Measurements from ENCODE around the gene KLHL12.
"Not testable (repeated sequence)": the region's sequence is repeated elsewhere in the genome, so short reads cannot be mapped to it uniquely, and the experiment has no call there.

The KLHL12 gene

DNA sequence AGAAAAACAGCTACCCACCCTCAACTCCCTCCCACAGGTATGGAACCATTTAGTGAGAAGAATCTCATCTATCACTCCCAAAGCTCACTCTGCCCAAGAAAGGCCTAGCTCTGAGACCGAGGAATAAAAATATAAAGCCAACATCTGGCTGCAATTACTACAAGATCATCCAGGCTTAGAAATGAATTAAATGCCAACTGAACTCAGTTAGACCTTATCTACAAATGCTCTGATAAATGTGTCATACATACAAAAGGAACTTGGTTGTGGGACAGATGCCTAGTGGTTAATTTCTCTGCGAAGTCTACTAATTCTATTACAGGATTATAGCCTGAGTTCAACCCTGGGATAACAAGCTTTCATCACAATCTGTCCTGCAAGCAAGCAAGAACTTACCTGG is 24.4 kb upstream of the KLHL12 start:
- DNase-seq (ENCODE audit: low read depth in 2 of 2): no peak

DNA sequence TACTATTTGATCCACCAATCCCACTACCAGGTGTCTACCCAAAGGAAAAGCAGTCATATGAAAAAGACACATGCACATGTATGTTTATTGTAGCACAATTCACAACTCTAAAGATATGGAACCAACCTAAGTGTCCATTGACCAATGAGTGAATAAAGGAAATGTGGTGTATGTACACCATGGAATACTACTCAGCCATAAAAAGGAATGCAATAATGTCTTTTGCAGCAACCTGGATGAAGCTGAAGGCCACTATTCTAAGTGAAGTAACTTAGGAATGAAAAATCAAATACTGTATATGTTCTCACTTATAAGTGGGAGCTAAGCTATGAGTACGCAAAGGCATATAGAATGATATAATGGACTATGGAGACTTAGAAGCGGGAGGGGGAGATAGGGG is 18.4 kb upstream of the KLHL12 start:
- DNase-seq (ENCODE audit: low read depth in 2 of 2): no peak

GRCh38 chr1:202944438-202944921 is 17.4 kb upstream of the KLHL12 start:
- no peak for DNase-seq (ENCODE audit: low read depth in 2 of 2)

DNA sequence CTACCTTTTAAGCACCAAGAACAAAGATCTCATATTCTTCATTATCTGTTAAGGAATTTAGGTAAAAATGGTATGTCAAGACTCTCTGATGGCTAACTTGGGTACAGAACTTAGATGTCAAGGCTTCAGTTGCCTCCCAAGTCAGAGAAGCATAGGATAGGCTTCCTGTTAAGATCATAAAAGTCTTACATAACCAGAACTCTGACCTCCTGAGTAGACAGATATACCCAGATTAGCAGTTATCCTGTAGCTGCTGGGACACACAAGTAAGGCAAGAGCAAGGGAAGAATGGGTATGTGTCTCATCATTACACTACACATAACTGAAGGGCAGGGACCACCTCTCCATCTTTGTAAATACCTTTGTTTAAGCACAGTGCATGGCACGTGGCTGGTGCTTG is 15.4 kb upstream of the KLHL12 start:
- no peak for DNase-seq (ENCODE audit: low read depth in 2 of 2)

DNA sequence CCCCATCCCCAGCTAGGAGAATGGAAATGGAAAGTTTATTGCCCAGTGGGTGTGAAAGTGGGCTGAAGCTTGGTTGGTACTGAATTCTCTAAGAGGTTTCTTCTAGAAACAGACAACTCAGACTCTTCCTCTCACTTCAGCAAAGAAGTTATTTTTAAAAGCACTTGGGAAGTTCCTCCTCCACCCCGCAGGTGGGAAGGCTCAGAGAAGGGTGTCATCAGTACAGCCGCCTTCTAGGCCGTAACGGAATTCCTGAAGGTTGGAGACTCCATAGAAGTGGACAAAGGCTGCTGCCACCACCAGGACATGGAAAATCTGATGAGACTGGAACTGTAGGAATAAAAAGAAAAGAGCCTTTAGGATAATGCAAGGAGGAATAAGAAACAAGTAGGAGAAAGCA is 14.3 kb upstream of the KLHL12 start:
- DNase-seq (ENCODE audit: low read depth in 2 of 2): no peak

GRCh38 chr1:202940561-202940960 is 13.5 kb upstream of the KLHL12 start:
- DNase-seq (ENCODE audit: low read depth in 2 of 2): no peak

- DNase-seq (ENCODE audit: low read depth in 2 of 2): no peak
These were observed 11.4 kb upstream of the KLHL12 start for GRCh38 chr1:202938287-202938925.

GRCh38 chr1:202936409-202936808 is 9.4 kb upstream of the KLHL12 start:
- DNase-seq (ENCODE audit: low read depth in 2 of 2): not testable (repeated sequence)

DNA sequence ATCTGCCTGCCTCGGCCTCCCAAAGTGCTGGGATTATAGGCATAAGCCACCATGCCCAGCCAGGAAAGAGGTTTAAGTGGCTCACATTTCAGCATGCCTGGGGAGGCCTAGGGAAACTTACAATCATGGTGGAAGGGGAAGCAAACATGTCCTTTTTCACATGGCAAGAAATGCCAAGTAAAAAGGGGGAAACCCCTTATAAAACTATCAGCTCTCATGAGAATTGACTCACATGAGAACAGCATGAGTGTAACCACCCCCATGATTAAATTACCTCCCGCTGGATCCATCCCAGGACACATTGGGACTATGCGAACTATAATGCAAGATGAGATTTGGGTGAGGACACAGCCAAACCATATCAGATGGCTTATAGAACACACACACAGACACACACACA is 8.8 kb upstream of the KLHL12 start:
- DNase-seq (ENCODE audit: low read depth in 2 of 2): no peak

DNA sequence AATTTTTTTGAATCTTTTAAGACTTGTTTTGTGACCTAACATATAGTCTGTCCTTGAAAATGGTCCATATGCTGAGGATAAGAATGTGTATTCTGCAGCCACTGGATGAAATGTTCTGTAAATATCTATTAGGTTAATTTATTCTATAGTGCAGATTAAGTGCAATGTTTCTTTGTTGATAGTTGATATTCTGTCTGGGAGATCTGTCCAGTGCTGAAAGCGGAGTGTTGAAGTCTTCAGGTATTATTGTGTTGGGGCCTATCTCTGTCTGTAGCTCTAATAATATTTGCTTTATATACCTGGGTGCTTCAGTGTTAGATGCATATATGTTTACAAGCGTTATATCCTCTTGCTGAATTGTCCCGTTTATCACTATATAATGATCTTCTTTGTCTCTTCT is 7.7 kb upstream of the KLHL12 start:
- no peak for DNase-seq (ENCODE audit: low read depth in 2 of 2)

- DNase-seq (ENCODE audit: low read depth in 2 of 2): no peak
These were observed 5.4 kb upstream of the KLHL12 start for GRCh38 chr1:202932476-202932875.

- DNase-seq (ENCODE audit: low read depth in 2 of 2): no peak
These were observed 3.5 kb downstream of the KLHL12 start for GRCh38 chr1:202923533-202923932.

- DNase-seq (ENCODE audit: low read depth in 2 of 2): no peak
These were observed 7.4 kb downstream of the KLHL12 start for GRCh38 chr1:202919615-202920014.

DNA sequence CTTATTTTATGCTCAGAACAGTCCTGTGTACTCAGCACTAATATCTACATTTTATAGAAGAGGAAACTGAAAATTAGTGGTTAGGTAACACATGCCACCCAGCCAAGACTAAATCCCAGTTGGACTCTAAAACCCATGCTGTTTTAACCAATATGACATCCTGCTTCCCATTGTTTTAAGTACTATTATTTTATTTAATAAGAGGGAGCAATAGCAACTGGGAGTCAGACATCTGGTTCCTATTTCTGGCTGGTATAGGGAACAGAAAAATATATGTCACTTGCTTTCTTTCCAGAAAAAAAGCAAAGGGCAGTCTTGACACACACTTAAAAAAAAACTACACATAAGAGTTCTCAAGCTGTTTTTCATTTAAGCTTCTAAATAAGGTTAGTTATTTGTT is 11.9 kb downstream of the KLHL12 start:
- no peak for DNase-seq (ENCODE audit: low read depth in 2 of 2)

DNA sequence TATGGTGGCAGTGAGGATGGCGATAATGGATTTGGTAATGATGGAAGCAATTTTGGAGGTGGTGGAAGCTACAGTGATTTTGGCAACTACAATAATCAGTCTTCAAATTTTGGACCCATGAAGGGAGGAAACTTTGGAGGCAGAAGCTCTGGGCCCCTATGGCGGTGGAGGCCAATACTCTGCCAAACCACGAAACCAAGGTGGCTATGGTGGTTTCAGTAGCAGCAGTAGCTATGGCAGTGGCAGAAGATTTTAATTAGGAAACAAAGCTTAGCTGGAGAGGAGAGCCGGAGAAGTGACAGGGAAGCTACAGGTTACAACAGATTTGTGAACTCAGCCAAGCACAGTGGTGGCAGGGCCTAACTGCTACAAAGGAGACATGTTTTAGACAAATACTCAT is 14.6 kb downstream of the KLHL12 start:
- DNase-seq (ENCODE audit: low read depth in 2 of 2): not testable (repeated sequence)

- DNase-seq (ENCODE audit: low read depth in 2 of 2): no peak
These were observed 17.5 kb downstream of the KLHL12 start for GRCh38 chr1:202909494-202909893.

DNA sequence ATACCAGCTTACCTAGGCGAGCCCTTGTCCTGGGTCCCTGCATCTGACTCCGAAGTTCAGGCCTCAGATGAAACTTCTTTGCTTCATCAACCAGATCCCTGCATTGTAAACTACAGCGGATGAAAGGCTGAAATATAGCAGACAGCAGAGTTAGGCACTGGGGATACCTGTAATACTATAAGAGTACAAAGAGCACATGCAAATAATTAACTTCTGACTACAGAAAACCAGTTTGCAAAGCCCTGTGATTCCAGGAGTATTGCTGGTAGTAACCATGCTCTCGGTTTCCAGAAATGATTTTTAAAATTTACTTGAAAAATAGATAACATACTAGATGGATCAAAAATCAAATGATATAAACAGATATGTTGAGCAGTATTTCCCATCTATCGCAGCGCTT is 18.0 kb downstream of the KLHL12 start:
- no peak for DNase-seq (ENCODE audit: low read depth in 2 of 2)

DNA sequence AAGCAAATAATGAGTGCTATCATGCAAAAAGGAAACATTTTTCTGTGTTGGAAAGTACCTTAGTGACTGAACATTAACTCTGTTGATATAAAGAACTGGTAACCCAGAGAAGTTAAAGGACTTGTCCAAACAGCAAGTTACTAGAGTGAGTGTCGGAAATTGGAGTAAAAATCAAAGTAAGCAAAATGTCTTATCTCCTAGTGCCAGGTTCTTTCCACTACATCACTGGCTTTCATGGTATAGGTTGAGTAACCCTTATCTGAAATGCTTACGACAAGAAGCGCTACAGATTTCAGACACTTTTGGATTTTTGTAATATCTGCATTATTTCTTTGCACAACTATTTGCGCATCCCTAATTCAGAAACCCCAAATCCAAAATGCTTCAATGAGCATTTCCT is 21.7 kb downstream of the KLHL12 start:
- no peak for DNase-seq (ENCODE audit: low read depth in 2 of 2)

DNA sequence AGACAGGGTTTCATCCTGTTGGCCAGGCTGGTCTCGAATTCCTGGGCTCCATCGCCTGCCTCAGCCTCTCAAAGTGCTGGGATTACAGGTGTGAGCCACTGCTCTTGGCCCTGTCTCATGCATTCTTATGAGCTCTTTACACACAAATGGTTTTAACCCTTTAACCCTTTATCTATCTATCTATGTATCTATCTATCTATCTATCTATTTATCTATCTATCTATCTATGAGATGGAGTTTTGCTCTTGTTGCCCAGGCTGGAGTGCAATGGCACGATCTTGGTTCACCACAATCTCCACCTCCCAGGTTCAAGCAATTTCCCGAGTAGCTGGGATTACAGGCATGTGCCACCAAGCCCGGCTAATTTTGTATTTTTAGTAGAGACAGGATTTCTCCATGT is 23.2 kb downstream of the KLHL12 start:
- DNase-seq (ENCODE audit: low read depth in 2 of 2): not testable (repeated sequence)

DNA sequence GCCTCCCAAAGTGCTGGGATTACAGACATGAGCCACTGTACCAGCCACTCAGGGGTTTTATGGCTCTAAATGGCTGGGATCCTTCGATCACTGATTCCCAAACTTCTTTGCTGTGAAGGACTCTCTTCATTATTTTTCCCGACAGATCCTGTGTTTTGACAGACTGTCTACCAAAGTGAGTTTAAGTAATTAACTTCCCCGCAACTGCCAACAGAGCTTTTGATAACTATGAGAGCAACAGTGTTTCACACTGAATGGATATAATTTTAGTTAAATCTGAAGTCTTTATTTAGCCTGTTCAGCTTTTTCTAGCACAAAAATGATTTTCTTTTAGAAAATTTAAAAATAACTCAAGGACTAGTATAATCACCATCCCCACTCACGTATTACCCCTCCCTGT is 25.5 kb downstream of the KLHL12 start:
- DNase-seq (ENCODE audit: low read depth in 2 of 2): no peak

- no peak for DNase-seq (ENCODE audit: low read depth in 2 of 2)
These were observed 34.5 kb downstream of the KLHL12 start for GRCh38 chr1:202892501-202892900.

DNA sequence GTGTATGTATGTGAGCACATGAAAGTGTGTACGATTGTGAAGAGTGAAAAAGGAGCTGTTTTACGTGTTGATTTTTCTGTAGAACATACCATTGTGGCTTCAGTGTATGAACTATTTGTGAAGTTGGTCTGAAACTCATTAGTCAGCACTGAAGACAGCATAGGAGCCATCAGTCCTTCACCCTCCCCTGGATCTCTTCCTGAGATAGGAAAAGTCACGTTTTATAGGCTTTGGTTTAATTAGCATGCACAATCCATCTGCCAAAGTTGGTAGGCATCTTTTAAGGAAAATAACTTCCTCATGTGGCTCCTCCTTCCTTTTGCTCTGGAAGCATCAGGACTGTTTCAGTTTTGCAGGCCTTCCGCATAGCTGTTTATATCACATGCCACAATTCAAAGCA is 36.6 kb downstream of the KLHL12 start:
- no peak for DNase-seq (ENCODE audit: low read depth in 2 of 2)

DNA sequence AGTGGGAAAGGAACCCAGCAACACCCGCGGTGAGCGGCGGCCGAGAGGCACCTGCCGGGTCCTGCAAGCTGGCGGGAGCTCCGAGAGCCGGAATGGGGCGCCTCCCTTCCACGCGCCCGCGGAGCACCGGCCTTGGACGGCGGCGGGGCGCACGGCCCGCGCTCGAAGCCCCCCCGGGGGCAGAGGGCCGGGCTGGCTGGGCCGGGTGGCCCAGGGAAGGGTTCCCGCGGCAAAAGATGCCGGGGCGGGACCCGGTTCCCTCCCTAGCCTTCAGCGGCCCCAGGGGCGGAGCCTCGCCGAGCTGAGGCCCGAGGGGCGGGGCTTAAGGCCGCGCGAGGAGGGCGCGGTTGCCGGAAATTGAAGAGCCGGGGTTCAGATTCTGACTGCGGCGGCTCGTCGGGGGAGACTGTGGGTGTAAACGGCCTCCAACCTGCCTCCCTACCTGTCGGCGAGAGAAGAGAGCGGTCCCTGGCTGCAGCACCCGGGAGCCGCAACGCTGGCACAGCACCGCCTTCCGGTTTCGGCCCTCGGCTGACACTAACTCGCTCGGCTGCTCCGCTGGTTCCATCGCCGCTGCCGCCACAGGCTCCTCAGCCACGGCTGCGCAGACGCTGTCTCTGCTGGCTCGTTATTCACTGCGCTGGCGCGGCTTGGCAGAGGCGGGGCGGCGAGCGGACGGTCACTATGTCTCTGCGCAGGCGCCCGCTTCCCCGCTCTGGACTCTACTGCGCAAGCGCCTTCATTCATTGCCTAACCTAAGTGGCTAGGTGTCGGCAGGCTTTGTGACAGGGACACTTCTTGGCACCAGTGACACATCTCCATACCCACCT is 38.3 kb downstream of the KLHL12 start, which contains the start of gene RABIF:
RABIF (minus strand) TSS at position 619 of the 830 bp plus-strand sequence; CDS start at position 568, 51 bp downstream.
- peak; percentile 89 to 94 for DNase-seq (ENCODE audit: low read depth in 2 of 2)
